NB4 (cell line): ENCODE results near the gene KCNK18.

Experiments
- CTCF ChIP-seq: IDR thresholded peaks from one replicate; pipeline ENCODE4 v1.5.1; 2012; ENCODE audit warnings: low read depth, low read length
- MAX ChIP-seq: IDR thresholded peaks from 2 replicates; pipeline ENCODE4 v1.6.1; 2011; ENCODE audit warnings: low read depth, low read length
- MYC ChIP-seq: IDR thresholded peaks from 2 replicates; pipeline ENCODE4 v1.6.1; 2011; ENCODE audit warnings: low read depth, low read length
- POLR2A ChIP-seq: IDR thresholded peaks from 2 replicates; pipeline ENCODE4 v1.6.1; 2011; ENCODE audit warnings: mild to moderate bottlenecking; ENCODE audit not compliant: insufficient read length; ENCODE audit errors: extremely low read depth

DNA sequence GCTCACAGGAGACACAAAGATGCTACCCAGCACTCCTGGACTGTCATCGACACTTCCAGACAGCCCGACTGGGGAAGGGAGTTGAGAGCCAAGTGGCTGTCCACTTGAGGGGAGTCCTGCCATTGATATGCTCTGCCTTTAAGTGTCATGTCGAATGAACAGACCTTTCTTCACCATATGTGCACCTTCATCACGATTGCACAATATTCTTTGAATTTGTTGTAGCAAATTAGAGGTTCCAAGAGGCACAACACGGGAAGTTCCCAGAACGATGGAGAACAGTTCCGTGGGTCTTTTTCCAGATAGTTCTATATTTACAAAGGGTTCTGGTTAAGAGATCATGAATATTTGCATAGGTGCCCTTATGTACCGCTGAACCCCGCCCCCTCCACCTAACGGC is 59.6 kb downstream of the KCNK18 start:
- TF ChIP-seq POLR2A: no peak
- TF ChIP-seq CTCF: no peak
- TF ChIP-seq MAX: no peak
- TF ChIP-seq MYC: no peak
